ENCODE results near the gene SLC12A6. TPM values are rescaled to one million over a fixed set of nuclear protein-coding genes. Genes with fewer than 3 reads are reported as not detected.

Gene SLC12A6
- total and polyA plus RNA-seq, 7 donors = 1.4 to 22.7 (median 14.3) TPM

GRCh38 chr15:34214135-34214534, 123.4 kb downstream of the SLC12A6 start:
- peaks cover 0 to 4% (median under 1%) of the 10 kb centered on the region in 4 donors for H3K4me1 ChIP-seq
- H3K4me3 ChIP-seq = no peak overlapping the region
- no peaks in the 10 kb centered on the region for H3K27me3 ChIP-seq
- 68 to 71% methylated on average over 3 of the region's 3 CpGs for WGBS, 2 donors
- H3K27ac ChIP-seq = no peak overlapping the region
- no peaks in the 10 kb centered on the region for H3K9me3 ChIP-seq
- TF ChIP-seq EP300 (IDR thresholded peaks at IDR 0.05) = no peak
- no peak for TF ChIP-seq CTCF (IDR thresholded peaks at IDR 0.05)
- no peak for TF ChIP-seq POLR2A (IDR thresholded peaks at IDR 0.05)
- no peak for TF ChIP-seq POLR2AphosphoS5 (IDR thresholded peaks at IDR 0.05)
- intact Hi-C loops (cut with DNase I) = no loop called here
- no peaks in the 10 kb centered on the region for H3K36me3 ChIP-seq
- DNase-seq = no peak

GRCh38 chr15:34213690-34214089, 123.9 kb downstream of the SLC12A6 start:
- Histone ChIP-seq H3K4me1 (peaks cover 0 to 8% (median 4%) of the 10 kb centered on the region in 4 donors), H3K27me3 (no peaks in the 10 kb centered on the region), H3K27ac (no peak overlapping the region), H3K4me3 (no peak overlapping the region), H3K9me3 (no peaks in the 10 kb centered on the region), H3K36me3 (no peaks in the 10 kb centered on the region)
- TF ChIP-seq CTCF (IDR thresholded peaks at IDR 0.05) = no peak
- no peak for TF ChIP-seq POLR2AphosphoS5 (IDR thresholded peaks at IDR 0.05)
- TF ChIP-seq EP300 (IDR thresholded peaks at IDR 0.05) = no peak
- no peak for TF ChIP-seq POLR2A (IDR thresholded peaks at IDR 0.05)
- 17 to 41% methylated on average over 4 of the region's 4 CpGs for WGBS, 2 donors
- no peak for DNase-seq
- intact Hi-C loops (cut with DNase I) = no loop called here

- Histone ChIP-seq H3K4me3 (peak within 1 kb of the TSS; percentile 58 to 75 (median 70)), H3K36me3 (no peaks in the 10 kb centered on the region), H3K9me3 (no peaks in the 10 kb centered on the region), H3K4me1 (peaks cover 0 to 14% (median 10%) of the 10 kb centered on the region in 4 donors), H3K27me3 (no peaks in the 10 kb centered on the region), H3K27ac (peak within 1 kb of the TSS; percentile 86 to 91 (median 88))
- intact Hi-C loops (cut with DNase I) = loop anchor here (1.0 to 2.0 kb wide), 3 partner anchors 15 to 147 kb away; partner anchors contain the start of genes EMC4 and EMC7
- peak; percentile 97 for DNase-seq
- TF ChIP-seq POLR2AphosphoS5 (IDR thresholded peaks at IDR 0.05) (peak; percentile 31 to 78 (median 72)), POLR2A (IDR thresholded peaks at IDR 0.05) (peak; percentile 31 to 48), CTCF (IDR thresholded peaks at IDR 0.05) (peak; percentile 83 to 94 (median 90)), EP300 (IDR thresholded peaks at IDR 0.05) (no peak)
- WGBS, 2 donors = 1% methylated on average over 81 of the region's 81 CpGs
Measured at GRCh38 chr15:34209421-34210282, 127.9 kb downstream of the SLC12A6 start, which contains the start of gene KATNBL1. Gene KATNBL1 (minus strand): TSS chr15:34210096. CDS start chr15:34163676, 46,420 bp downstream.

- no peaks in the 10 kb centered on the region for H3K9me3 ChIP-seq
- no peak for DNase-seq
- 90 to 93% methylated on average over 4 of the region's 4 CpGs for WGBS, 2 donors
- H3K4me1 ChIP-seq = peaks cover 0 to 14% (median 10%) of the 10 kb centered on the region in 4 donors
- H3K27me3 ChIP-seq = no peaks in the 10 kb centered on the region
- TF ChIP-seq EP300 (IDR thresholded peaks at IDR 0.05) = no peak
- TF ChIP-seq POLR2AphosphoS5 (IDR thresholded peaks at IDR 0.05) = no peak
- no peak for TF ChIP-seq CTCF (IDR thresholded peaks at IDR 0.05)
- TF ChIP-seq POLR2A (IDR thresholded peaks at IDR 0.05) = no peak
- no peaks in the 10 kb centered on the region for H3K36me3 ChIP-seq
- H3K27ac ChIP-seq = no peak overlapping the region
- intact Hi-C loops (cut with DNase I) = no loop called here
- no peak overlapping the region for H3K4me3 ChIP-seq
Measured at GRCh38 chr15:34206011-34206410, 131.6 kb downstream of the SLC12A6 start.

All from sigmoid colon (tissue), 7 donors.